Measurements from ENCODE around the gene PIGA.
A peak's percentile ranks its signal among the peaks of the same experiment; 100 is the strongest.

The PIGA gene, protein sequence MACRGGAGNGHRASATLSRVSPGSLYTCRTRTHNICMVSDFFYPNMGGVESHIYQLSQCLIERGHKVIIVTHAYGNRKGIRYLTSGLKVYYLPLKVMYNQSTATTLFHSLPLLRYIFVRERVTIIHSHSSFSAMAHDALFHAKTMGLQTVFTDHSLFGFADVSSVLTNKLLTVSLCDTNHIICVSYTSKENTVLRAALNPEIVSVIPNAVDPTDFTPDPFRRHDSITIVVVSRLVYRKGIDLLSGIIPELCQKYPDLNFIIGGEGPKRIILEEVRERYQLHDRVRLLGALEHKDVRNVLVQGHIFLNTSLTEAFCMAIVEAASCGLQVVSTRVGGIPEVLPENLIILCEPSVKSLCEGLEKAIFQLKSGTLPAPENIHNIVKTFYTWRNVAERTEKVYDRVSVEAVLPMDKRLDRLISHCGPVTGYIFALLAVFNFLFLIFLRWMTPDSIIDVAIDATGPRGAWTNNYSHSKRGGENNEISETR
- 40.3 to 47.9 reads per million in 2 donors for total RNA-seq

GRCh38 chrX:15335135-15336022, at the start of gene PIGA:
PIGA (minus strand) TSS chrX:15335523; CDS start chrX:15331930, 3,593 bp downstream.
- DNase-seq: peak; percentile 91

GRCh38 chrX:15384304-15384703, 49.0 kb upstream of the PIGA start, which contains the start of gene VEGFD:
VEGFD (minus strand) TSS chrX:15384413; CDS start chrX:15383946, 467 bp downstream.
- DNase-seq: no peak

- DNase-seq: no peak
These were observed 47.5 kb upstream of the PIGA start for GRCh38 chrX:15382813-15383212.

DNA sequence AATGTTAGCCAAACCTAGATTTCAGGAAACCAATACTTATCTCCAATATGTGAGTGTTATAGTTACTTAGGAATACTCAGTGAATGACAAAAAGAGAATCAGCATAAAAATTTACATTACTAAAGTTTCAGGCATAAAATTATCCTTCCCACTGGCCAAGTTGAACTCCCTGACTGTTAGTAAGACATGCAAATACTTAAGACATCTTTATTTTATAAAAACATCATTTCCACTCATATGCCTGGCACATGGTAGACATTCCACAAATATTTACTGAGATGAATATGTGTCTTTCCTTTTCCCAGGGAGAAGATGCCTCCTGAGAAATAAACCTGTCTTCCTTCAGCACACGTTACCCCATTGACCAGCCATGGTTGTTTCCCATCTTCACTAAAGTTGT, 41.6 kb upstream of the PIGA start:
- DNase-seq: no peak

GRCh38 chrX:15373976-15374375, 38.7 kb upstream of the PIGA start:
- DNase-seq: no peak

DNA sequence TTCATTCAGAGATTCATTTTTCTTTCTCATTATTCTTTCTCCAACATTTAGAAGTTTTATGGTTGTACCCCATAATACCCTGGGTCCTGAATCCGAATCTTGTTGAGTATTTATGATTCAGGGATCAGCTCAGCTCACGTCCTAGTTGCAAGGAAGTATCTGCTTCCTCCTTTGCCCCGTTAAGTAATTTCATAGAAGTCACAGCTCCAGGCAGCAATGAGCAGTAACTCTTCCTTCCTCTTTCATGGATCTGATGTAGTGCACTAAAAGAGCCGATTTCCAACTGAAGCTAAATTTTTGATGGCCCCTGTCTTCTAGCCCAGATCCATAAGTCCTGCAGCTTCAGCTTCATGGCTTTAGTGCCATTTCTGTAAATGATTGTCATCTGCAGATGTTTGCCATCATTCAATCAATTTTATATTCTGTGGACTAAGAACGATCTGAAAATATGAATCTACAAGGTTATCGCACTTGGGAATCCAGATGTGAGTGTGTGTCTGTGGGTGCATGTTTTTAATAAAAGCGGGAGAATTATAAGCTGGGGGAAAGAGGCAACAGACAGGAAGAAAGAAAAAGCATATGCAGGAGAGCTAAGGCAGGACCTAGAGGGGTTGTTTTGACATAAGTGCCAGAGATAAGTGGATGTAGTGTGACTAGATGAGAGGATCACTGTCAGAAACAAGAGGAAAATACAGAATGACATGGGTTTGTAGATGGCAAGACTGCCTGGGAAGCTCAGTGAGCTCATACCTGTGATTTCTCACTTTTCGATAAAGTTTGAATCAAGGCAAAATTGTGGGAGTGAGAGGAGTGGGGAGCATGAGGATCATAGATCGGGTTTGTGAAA, 31.4 kb upstream of the PIGA start:
- DNase-seq: no peak

DNA sequence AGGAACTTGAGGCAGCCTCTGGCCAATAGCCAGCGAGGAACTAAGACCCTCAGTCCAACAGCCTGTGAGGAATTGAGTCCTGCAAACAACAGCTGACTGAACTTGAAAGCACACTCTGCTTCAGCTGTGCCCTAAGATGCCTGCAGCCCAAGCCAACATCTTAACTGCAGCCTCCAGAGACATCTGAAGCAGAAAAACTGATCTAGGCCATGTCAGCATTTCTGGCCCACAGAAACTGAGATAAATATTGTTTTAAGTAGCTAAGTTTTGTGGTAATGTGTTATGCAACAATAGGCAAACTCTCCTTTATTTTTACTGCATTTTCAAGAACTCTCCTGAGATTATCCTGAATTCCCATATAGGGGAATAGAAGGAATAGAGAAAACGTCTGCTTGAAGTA, 24.4 kb upstream of the PIGA start:
- no peak for DNase-seq

GRCh38 chrX:15358533-15358932, 23.2 kb upstream of the PIGA start:
- DNase-seq: no peak

DNA sequence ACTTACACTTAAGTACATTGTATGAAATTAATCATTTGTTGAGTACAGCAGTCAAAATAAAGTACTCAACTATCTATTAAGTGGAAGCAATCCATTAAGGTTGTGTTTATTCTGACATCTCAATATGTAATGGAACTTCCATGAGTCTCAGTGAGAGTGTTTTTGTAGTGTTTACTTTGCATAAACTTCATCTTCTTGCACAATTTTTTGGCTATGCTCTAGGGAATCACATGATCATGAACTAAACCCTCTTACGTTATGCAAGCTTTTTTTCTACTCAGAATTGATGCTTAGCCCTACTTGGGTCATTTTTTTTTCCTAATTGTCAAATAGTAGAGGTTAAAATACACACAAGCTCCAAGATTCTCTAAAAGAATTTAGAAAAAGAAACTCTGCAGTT, 21.1 kb upstream of the PIGA start:
- DNase-seq: no peak

DNA sequence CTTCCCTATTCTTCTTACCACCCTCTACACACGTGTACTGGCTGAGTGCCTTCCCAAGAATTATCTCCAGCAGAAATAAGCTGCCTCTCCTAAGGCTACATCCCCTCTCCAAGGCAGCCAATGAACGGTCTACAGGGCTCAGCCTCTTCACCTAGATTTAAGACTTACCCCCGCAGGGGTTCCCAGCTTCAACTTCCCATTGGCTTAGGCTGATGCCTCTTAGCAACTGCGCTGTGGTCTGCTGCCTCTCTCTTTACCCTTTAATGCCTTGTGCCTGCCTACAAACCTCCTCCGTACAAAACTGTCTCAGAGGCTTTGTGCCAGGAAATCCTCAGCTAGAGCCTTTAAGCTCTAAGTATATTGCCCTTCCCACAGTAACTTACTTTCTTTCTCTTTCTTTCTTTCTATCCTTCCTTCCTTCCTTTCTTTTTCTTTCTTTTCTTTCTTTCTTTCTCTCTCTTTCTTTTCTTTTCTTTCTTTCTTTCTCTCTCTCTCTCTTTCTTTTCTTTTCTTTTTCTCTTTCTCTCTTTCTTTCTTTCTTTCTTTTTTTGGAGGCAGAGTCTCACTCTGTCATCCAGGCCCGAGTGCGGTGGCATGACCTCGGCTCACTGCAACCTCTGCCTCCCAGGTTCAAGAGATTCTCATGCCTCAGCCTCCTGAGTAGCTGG, 15.1 kb upstream of the PIGA start:
- DNase-seq: no peak

GRCh38 chrX:15349046-15349445, 13.7 kb upstream of the PIGA start:
- no peak for DNase-seq

GRCh38 chrX:15345976-15346375, 10.7 kb upstream of the PIGA start:
- no peak for DNase-seq

DNA sequence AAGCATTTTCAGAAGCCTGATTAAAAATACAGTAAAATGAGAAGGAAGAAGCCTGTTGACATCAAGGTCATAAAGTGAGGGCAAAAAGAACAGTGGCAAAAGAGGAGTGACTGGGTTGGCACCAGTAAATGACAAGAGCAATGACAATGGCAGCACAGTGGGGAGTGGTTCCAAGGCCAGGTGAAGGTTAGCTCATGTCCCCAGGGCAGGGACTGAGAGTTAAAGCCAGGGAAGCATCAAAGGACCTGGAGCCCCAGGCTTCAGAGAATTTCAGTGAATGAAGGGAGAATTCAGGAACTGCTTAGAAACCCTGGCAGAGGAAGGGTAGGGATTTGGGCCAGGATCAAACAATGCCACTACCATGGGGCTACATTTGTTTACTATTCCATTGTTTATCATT, 8.8 kb upstream of the PIGA start:
- DNase-seq: no peak

DNA sequence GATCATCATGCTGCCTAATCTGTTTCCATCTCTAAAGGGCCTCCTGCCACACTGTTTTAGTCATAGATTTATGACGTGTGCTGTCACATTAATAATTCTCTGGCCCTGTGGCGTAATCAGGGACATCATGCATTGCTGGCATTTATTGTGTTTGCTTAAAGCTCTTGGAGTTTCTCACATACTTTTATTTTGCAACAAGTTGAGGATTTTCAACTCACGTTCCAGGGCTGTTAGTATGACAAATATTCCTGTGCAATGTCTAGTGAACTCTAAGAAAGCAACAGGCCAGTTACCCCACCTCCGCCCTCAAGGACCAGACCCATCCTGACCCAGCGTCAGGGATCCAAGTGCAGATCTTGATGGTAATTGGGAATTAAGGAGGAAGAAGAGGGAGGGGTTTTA, 7.8 kb upstream of the PIGA start:
- no peak for DNase-seq

DNA sequence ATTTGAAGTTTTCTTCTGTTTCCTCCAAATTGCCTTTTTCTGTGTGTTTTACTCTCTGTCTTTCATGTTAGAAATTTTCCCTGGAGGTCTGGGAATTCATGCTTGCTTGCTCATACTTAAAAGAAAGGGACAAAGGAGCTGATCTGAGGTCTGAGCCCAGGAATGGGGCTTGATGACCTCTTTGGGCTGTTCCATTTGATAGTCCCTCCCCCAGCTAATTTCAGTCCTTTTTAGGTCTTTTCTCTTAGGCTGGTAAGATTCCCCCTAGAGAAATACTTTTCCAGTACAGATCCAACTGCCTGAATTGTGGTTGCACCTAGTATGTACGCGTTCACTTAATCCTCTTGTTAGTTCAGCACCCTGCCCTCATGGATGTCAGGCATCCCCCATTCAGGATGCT, 5.5 kb upstream of the PIGA start:
- DNase-seq: no peak

GRCh38 chrX:15336023-15336413, 695 bp upstream of the PIGA start:
- no peak for DNase-seq

- no peak for DNase-seq
These were observed 762 bp downstream of the PIGA start for GRCh38 chrX:15334561-15334960.

- DNase-seq: no peak
These were observed 6.5 kb downstream of the PIGA start for GRCh38 chrX:15328821-15329220.

DNA sequence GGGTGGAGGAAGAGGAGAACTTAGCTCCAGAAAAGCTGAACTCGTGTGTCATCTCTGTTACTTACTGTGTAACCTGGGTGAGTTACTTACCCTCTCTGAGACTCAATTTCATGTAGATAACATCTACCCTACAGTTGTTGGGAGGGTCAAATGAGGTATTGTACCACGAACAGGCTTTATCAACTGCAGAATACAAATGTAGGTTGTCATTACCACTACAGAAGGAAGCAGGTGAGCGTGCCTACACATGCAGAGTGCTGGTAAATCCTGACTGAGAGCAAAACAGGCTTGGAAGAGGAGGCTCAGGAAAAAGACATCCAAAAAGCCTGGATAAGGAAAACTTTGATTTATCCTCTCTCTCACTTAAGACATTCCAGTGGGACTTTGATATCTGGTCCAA, 7.2 kb downstream of the PIGA start:
- no peak for DNase-seq

- DNase-seq: no peak
These were observed 12.9 kb downstream of the PIGA start for GRCh38 chrX:15322472-15322871.

- DNase-seq: no peak
These were observed 13.3 kb downstream of the PIGA start for GRCh38 chrX:15322072-15322471.

GRCh38 chrX:15321447-15321846, 13.9 kb downstream of the PIGA start:
- DNase-seq: no peak
